RWPE1 (cell line): ENCODE measurements around the gene ATP11A.
"Not testable (repeated sequence)": the region's sequence is repeated elsewhere in the genome, so short reads cannot be mapped to it uniquely, and the experiment has no call there.

Experiments
- CTCF ChIA-PET: fragments of 350-600 bp; sonication (Branson Sonifier 250); formaldehyde crosslinking; extraction: SDS; loops from one replicate; lab custom pipeline; 2021; lab: Yijun Ruan, JAX
- POLR2A ChIA-PET: fragments of 400-600 bp; formaldehyde crosslinking; extraction: SDS; loops from one replicate; lab custom pipeline; 2020; ENCODE audit warnings: antibody characterized with exemption; ENCODE audit not compliant: low non-redundant PET; lab: Yijun Ruan, JAX
- DNase-seq: peaks from one replicate; pipeline ENCODE4 v3.0.0; 2012; ENCODE audit warnings: low spot score
- H3K27ac ChIP-seq: fragments of 450-650 bp; 2 replicates; pipeline ENCODE4 v1.5.1; 2017
- TF ChIP-seq, protein P1 (sequence below): fragments of 450-650 bp; conservative IDR thresholded peaks from 2 replicates; pipeline ENCODE4 v1.5.1; 2017; ENCODE audit warnings: low read depth, mild to moderate bottlenecking

Gene ATP11A

DNA sequence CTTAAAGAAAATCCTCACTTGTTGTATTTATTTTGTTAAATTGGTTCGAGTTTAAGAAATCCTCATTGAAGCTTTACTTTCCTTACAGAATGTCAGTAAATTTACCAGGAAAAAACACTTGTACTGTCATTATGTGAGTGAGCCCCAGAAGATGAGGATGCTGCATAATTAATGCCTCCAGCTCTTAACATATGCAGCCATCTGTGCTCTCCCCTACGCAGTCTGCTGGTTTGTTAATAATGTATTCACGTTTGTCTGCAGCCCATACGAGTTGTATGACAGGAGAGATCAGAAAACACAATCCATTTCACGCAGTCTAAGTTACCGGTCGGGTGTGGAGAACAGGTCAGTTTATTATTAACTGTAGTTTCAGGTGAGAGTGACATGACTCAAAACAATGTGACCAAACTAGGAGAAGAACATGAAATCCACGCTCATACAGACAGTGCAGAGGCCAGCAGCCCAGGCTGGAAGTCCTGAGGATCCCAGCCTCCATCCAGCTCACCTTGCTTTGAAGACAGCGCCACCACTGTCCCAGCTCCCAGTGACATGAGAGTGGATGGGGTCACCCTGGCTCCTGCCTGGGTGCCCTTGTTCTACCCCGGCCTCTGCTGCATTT, 19.8 kb upstream of the ATP11A start:
- ChIA-PET POLR2A (no interaction called here), CTCF (no interaction called here)
- DNase-seq = no peak
- TF ChIP-seq, protein P1, sequence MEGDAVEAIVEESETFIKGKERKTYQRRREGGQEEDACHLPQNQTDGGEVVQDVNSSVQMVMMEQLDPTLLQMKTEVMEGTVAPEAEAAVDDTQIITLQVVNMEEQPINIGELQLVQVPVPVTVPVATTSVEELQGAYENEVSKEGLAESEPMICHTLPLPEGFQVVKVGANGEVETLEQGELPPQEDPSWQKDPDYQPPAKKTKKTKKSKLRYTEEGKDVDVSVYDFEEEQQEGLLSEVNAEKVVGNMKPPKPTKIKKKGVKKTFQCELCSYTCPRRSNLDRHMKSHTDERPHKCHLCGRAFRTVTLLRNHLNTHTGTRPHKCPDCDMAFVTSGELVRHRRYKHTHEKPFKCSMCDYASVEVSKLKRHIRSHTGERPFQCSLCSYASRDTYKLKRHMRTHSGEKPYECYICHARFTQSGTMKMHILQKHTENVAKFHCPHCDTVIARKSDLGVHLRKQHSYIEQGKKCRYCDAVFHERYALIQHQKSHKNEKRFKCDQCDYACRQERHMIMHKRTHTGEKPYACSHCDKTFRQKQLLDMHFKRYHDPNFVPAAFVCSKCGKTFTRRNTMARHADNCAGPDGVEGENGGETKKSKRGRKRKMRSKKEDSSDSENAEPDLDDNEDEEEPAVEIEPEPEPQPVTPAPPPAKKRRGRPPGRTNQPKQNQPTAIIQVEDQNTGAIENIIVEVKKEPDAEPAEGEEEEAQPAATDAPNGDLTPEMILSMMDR = no peak
- H3K27ac ChIP-seq = no peak overlapping the region

DNA sequence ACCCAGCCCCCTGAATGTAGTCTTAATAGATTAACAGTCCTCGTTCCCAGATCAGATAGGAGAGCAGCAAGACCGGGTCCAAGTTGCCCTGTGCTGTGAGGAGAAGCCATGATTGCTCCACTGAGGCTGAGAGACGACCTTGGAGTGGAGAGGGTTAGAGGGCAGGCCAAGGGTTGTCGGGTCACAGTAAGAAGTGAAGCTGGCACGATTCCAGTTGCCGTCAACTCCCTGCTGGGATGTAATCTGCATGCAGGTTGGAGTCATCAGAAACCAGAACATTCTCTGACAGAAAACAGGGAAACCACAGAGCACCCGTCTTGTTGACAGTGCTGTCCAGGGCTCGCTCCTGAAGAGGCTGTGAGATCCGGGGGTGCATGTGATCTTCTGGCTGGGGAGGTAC, 19.0 kb upstream of the ATP11A start:
- TF ChIP-seq, protein P1 = no peak
- POLR2A ChIA-PET = no interaction called here
- H3K27ac ChIP-seq = no peak overlapping the region
- DNase-seq = no peak
- CTCF ChIA-PET = no interaction called here

DNA sequence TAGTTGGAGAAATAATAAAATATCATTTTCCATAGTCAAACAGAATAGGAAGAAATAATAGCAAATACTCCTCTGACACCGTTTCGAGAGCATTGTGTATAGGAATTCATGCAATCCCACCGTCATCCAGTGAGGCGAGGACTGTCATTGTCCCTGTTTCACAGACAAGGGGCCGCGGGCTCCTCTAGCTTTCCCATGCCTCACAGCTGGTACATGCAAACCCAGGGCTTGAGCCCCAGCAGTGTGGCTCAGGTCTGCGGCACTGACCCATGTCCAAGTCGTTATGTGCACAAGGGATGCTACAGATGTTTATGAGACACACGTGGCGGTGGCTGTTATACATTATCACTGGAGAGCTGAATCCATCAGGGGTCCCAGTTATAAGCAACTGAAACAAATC, 18.5 kb upstream of the ATP11A start:
- H3K27ac ChIP-seq = no peak overlapping the region
- ChIA-PET POLR2A (no interaction called here), CTCF (no interaction called here)
- TF ChIP-seq, protein P1 = no peak
- DNase-seq = no peak

DNA sequence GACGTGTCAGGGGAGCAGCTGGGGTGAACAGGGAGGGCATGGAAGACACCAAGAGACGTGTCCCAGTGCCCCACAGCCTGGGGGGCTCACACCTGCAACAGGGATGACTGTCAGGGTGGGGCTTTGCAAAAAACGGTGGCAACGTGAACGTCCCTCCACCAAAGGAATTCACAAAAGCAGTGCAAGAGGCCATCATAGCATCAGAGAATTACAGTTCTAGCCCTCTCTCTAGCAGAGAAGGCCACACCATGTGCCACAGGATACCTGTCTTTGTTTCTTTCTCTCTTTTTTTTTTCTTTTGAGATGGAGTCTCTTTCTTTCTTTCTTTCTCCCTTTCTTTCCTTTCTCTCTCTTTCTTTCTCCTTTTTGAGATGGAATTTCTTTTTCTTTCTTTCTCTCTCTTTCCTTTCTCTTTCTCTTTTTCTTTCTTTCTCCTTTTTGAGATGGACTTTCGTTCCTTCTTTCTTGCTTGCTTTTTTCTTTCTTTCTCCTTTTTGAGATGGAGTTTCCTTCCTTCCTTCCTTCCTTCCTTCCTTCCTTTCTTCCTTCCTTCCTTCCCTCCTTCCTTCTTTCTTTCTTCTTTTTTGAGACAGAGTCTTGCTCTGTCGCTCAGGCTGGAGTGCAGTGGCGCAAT, 17.1 kb upstream of the ATP11A start:
- TF ChIP-seq, protein P1 = no peak
- ChIA-PET CTCF (no interaction called here), POLR2A (no interaction called here)
- no peak for DNase-seq
- no peak overlapping the region for H3K27ac ChIP-seq

DNA sequence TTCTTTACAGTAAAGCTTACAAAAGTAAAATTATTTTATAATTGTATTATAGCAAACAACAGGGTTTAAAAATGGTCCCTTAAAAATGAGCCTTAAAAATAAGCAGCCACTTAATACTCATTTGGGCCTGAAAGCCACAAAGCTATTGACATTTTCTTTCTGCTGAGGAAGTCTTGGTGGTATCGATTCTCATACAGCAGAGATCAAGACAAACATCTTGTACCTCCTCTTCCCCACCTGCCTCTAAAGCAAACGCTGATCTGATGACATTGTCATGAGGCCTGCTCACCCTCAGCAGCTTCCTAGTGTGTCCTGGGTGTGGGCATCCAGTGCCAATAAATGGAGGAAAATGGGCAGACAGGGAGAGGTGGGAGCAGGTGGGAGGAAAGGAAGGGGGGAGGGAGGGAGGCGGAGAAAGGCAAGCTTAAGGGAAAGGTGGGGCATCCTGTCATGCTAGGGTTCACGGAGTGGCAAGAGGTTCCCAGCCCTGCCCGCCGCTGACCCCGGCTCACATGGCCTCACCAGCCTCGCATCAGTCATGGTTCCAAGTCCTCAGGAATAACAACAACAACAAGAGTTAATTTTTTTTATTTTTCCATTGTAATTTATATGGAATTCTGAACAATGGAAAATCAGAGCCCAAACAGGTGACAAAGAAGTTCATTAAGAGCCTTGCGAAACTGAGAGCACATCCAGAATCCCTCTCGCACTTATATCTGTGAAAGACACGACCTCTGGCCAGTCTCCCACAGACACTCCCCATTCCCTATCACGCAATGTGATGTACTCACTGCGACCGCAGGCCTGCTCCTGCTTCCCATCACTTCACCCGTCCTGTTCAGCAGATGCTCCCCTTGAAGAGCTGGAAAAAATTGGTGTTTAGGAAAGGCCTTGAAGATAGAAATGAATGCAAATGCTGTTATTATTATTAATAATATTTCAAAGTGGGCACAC, 15.1 kb upstream of the ATP11A start:
- DNase-seq = no peak
- POLR2A ChIA-PET = no interaction called here
- CTCF ChIA-PET = no interaction called here
- TF ChIP-seq, protein P1 = no peak
- no peak overlapping the region for H3K27ac ChIP-seq

DNA sequence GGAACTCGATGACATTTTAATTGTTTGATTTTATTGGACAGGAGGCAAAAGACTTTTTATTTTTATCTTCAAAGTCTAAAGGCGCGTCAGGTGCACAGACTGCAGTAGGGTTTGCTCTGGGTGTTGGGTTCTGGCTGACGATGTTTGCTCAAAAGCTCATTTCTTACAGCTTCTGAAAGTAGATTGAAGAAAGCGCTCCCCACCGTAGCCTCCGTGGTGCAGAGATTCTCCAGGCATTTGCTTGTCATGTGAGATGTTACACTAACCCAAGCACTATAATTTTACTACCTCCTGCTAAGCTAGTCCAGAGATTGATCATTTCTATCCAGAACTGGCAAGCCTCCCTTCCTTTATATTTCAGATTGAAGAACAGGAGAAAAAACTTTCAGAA, 14.5 kb upstream of the ATP11A start:
- H3K27ac ChIP-seq = no peak overlapping the region
- DNase-seq = no peak
- TF ChIP-seq, protein P1 = no peak
- CTCF ChIA-PET = no interaction called here
- POLR2A ChIA-PET = no interaction called here

DNA sequence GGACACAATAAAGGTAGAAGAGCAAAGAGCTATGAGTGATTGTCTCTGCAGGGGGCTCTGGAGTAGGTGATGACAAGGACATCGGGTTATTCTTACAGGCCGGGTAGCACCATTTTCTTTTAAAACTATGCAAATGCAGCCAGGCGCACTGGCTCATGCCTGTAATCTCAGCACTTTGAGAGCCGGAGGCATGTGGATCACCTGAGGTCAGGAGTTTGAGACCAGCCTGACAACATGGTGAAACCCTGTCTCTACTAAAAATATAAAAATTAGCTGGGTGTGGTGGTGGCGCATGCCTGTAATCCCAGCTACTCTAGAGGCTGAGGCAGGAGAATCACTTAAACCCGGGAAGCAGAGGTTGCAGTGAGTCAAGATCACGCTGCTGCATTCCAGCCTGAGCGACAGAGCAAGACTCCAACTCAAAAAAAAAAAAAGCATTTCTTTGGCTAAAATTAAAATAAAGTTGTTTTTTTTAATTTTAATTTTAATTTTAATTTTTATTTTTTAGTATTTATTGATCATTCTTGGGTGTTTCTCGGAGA, 12.3 kb upstream of the ATP11A start:
- POLR2A ChIA-PET, CTCF ChIA-PET, DNase-seq, H3K27ac ChIP-seq: not testable (repeated sequence)
